ENCODE measurements around the gene HSPB9.

HSPB9 gene

GRCh38 chr17:42122371-42123303 is at the start of gene HSPB9:
TSS of gene HSPB9 (plus strand) at chr17:42122804. CDS start at chr17:42122851, 47 bp downstream.
- no peak for DNase-seq

- DNase-seq = no peak
These were observed 46.8 kb upstream of the HSPB9 start for GRCh38 chr17:42075789-42076188.

- DNase-seq = no peak
These were observed 45.6 kb upstream of the HSPB9 start for GRCh38 chr17:42076797-42077559.

GRCh38 chr17:42077755-42078154 is 44.8 kb upstream of the HSPB9 start:
- DNase-seq = no peak

GRCh38 chr17:42078396-42079043 is 44.1 kb upstream of the HSPB9 start:
- no peak for DNase-seq

- DNase-seq = no peak
These were observed 43.1 kb upstream of the HSPB9 start for GRCh38 chr17:42079541-42079940.

- no peak for DNase-seq
These were observed 41.0 kb upstream of the HSPB9 start for GRCh38 chr17:42081516-42082129.

- no peak for DNase-seq
These were observed 35.4 kb upstream of the HSPB9 start for GRCh38 chr17:42087042-42087701.

GRCh38 chr17:42087736-42088705 is 34.6 kb upstream of the HSPB9 start:
- no peak for DNase-seq

GRCh38 chr17:42088736-42089135 is 33.9 kb upstream of the HSPB9 start:
- no peak for DNase-seq

- no peak for DNase-seq
These were observed 31.4 kb upstream of the HSPB9 start for GRCh38 chr17:42090964-42091790.

- DNase-seq = no peak
These were observed 29.7 kb upstream of the HSPB9 start for GRCh38 chr17:42092939-42093338.

- no peak for DNase-seq
These were observed 28.1 kb upstream of the HSPB9 start for GRCh38 chr17:42094375-42095069.

GRCh38 chr17:42096360-42097111 is 26.1 kb upstream of the HSPB9 start:
- DNase-seq = no peak

GRCh38 chr17:42097691-42098631 is 24.6 kb upstream of the HSPB9 start, which contains the start of gene ZNF385C:
TSS of gene ZNF385C (minus strand) at chr17:42098473. CDS start at chr17:42063056, 35,417 bp downstream.
- no peak for DNase-seq

GRCh38 chr17:42098730-42099399 is 23.7 kb upstream of the HSPB9 start:
- no peak for DNase-seq
